Sciatic nerve (tissue), 2 donors: ENCODE results near the gene LILRA2. TPM values are rescaled to one million over a fixed set of nuclear protein-coding genes. Genes with fewer than 3 reads are reported as not detected.

ENCODE experiments used
- ATAC-seq: fragments of 200-7000 bp; cut with Tn5 transposase; one replicate; pipeline ENCODE4 v1.9.1; 2020; ENCODE audit warnings: mild to moderate bottlenecking, moderate library complexity
- DNase-seq: peaks from one replicate; pipeline ENCODE4 v3.0.0-alpha.2; 2020; ENCODE audit warnings: low spot score
- intact Hi-C: fragments of 100-400 bp; cut with DNase I; formaldehyde crosslinking; loops from one replicate; pipeline ENCODE4 v1.14.2; 2022
- total RNA-seq: library from RNA; stranded (reverse); fragmentation: NEBNext Ultra II Directional; extraction: Animal tissue kit (Norgen Biotek cat#: 25700); gene quantifications from one replicate; pipeline ENCODE4 v1.2.1, GENCODE V29; 2021
- donor health status: DM: no; HTN: no; CAD: no.
- donor health status: DM: no; HTN: no; CAD: no.

Gene LILRA2
- total RNA-seq, result 5.3 TPM

- intact Hi-C loops, result no loop called here
- ATAC-seq, result peak; percentile 57
- no peak for DNase-seq
Observed at GRCh38 chr19:54573330-54573872, at the start of gene LILRA2. Gene LILRA2 (plus strand): TSS chr19:54573790. CDS start chr19:54573879, 89 bp downstream.

- DNase-seq (no peak), ATAC-seq (no peak)
- intact Hi-C loops, result no loop called here
Observed at GRCh38 chr19:54525636-54526035, 48.0 kb upstream of the LILRA2 start.

- DNase-seq (no peak), ATAC-seq (no peak)
- intact Hi-C loops, result no loop called here
Observed at GRCh38 chr19:54526972-54527371, 46.6 kb upstream of the LILRA2 start.

GRCh38 chr19:54530866-54531265, 42.7 kb upstream of the LILRA2 start:
- intact Hi-C loops, result no loop called here
- no peak for ATAC-seq
- DNase-seq, result no peak

- intact Hi-C loops, result no loop called here
- DNase-seq (no peak), ATAC-seq (no peak)
Observed at GRCh38 chr19:54532528-54532927, 41.1 kb upstream of the LILRA2 start.

GRCh38 chr19:54533476-54533875, 40.1 kb upstream of the LILRA2 start:
- no peak for DNase-seq
- ATAC-seq, result no peak
- intact Hi-C loops, result no loop called here

GRCh38 chr19:54534156-54534555, 39.4 kb upstream of the LILRA2 start:
- no peak for DNase-seq
- intact Hi-C loops, result no loop called here
- no peak for ATAC-seq

- ATAC-seq (no peak), DNase-seq (no peak)
- intact Hi-C loops, result no loop called here
Observed at GRCh38 chr19:54535601-54536000, 38.0 kb upstream of the LILRA2 start.

- intact Hi-C loops, result no loop called here
- DNase-seq (no peak), ATAC-seq (no peak)
Observed at GRCh38 chr19:54536956-54537355, 36.6 kb upstream of the LILRA2 start.

- DNase-seq (no peak), ATAC-seq (no peak)
- intact Hi-C loops, result no loop called here
Observed at GRCh38 chr19:54541712-54542111, 31.9 kb upstream of the LILRA2 start.

- no peak for DNase-seq
- no peak for ATAC-seq
- intact Hi-C loops, result no loop called here
Observed at GRCh38 chr19:54548806-54549205, 24.8 kb upstream of the LILRA2 start.

- ATAC-seq, result no peak
- DNase-seq, result no peak
- intact Hi-C loops, result no loop called here
Observed at GRCh38 chr19:54549224-54549623, 24.4 kb upstream of the LILRA2 start.

GRCh38 chr19:54551293-54551692, 22.3 kb upstream of the LILRA2 start:
- ATAC-seq (no peak), DNase-seq (no peak)
- intact Hi-C loops, result no loop called here

GRCh38 chr19:54551950-54552912, 21.4 kb upstream of the LILRA2 start:
- ATAC-seq (no peak), DNase-seq (no peak)
- intact Hi-C loops, result no loop called here

GRCh38 chr19:54552913-54553310, 20.7 kb upstream of the LILRA2 start:
- intact Hi-C loops, result no loop called here
- DNase-seq (no peak), ATAC-seq (no peak)

GRCh38 chr19:54554006-54554405, 19.6 kb upstream of the LILRA2 start:
- DNase-seq (no peak), ATAC-seq (no peak)
- intact Hi-C loops, result no loop called here

- intact Hi-C loops, result no loop called here
- no peak for DNase-seq
- ATAC-seq, result no peak
Observed at GRCh38 chr19:54554896-54555295, 18.7 kb upstream of the LILRA2 start.

- intact Hi-C loops, result no loop called here
- no peak for DNase-seq
- ATAC-seq, result no peak
Observed at GRCh38 chr19:54556194-54556593, 17.4 kb upstream of the LILRA2 start.

GRCh38 chr19:54558339-54558738, 15.3 kb upstream of the LILRA2 start:
- ATAC-seq (no peak), DNase-seq (no peak)
- intact Hi-C loops, result no loop called here

- ATAC-seq (no peak), DNase-seq (no peak)
- intact Hi-C loops, result no loop called here
Observed at GRCh38 chr19:54560881-54561385, 12.7 kb upstream of the LILRA2 start.
